Stimulated activated CD4-positive, alpha-beta T cell treated with anti-CD3 and anti-CD28 coated beads, Interleukin-2, amount 100 ng/mL, for 4 hours (primary cell): ENCODE measurements around the gene CSRNP2.
"Not testable (repeated sequence)": the region's sequence is repeated elsewhere in the genome, so short reads cannot be mapped to it uniquely, and the experiment has no call there.

Source experiments
- DNase-seq: peaks from one replicate; pipeline ENCODE4 v3.0.0-alpha.2; 2020; ENCODE audit warnings: low read depth

Gene CSRNP2

DNA sequence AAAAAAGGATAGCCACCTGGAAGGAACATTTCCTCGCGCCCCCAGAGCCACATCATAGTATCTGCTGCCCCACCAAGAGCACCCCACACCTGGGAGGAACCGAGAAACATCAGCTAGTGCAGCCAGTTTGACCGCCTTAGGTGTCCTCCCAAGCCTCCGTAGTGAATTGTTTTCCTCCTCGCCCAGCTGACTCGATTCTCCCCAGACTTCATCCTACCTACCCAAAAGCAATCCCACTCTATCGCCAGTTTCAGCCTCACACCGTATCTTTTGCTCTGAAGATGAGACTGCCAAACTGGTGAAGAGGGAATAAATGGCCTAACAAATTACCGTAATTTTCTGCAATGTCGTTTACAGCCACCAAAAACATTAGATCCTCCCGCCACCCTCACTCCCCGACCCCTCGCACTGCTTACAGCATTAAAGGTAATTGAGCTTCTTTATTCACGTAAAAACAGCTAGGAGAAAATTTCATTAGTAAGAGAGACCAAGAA is 56.0 kb downstream of the CSRNP2 start:
- no peak for DNase-seq

DNA sequence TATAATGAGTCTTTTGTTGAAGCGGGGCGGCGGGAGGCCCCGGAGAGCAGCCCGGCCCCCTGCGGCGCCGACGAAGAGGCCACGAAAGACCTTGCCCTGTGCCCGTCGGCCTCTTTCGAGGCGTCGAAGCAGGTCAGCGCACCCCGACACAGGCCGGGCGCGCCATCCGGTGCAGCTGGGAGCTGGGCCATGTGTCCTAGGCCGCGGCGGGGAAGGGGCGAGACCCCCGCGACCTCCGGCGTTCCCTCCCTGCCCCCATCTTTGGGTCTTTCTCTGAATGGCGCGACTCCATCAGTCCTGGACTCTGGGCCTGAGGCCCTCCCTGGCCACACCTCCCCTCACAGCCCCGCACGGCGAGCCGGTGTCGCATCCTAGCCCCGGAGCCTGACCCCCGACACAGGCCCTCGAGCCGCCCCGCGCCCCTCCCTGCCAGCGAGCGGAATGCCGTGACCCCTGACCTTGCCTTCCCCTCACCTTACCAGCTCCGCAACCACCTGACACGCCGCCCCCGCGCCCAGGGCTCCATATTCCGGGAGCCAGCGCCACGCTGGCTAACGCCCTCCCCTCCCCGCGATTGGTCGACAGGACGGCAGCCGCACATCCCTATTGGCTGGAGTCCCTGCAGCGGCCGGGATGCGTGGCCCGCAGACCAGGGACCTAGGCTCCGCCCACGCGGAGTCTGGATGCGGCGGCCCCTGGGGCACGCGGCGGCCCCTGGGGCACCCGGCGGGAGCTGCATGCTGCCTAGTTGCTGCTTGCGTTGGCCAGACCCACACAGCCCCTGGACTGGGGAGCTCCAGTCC is 57.4 kb downstream of the CSRNP2 start, which contains the start of gene SLC11A2:
Gene SLC11A2, minus strand, starts transcription at position 549 of the 803 bp plus-strand sequence. CDS start 15,656 bp downstream, outside the sequence.
- peak; percentile 88 for DNase-seq

DNA sequence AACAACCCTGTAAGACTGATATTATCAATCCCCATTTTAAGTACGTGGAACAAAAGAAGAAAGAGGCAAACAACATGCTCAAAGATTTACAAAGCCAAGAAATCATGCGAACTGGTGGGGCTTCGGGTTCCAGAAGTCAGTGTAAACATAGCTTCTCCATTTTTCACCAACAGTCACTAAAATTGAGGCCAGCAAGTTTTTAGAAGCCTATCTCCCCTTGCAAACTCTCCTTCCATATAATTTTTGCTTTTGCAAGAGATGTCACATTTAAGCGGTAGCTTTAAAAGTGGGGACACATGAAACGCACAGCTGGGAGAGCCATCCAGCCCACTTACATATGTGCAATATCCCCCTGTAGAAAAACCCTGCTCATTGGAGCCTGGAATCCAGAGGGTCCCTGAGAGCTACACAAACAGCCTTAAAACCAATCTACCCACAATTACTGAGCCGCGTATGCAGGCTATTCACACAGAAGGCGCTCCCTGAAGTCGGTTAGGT is 58.0 kb downstream of the CSRNP2 start:
- no peak for DNase-seq

DNA sequence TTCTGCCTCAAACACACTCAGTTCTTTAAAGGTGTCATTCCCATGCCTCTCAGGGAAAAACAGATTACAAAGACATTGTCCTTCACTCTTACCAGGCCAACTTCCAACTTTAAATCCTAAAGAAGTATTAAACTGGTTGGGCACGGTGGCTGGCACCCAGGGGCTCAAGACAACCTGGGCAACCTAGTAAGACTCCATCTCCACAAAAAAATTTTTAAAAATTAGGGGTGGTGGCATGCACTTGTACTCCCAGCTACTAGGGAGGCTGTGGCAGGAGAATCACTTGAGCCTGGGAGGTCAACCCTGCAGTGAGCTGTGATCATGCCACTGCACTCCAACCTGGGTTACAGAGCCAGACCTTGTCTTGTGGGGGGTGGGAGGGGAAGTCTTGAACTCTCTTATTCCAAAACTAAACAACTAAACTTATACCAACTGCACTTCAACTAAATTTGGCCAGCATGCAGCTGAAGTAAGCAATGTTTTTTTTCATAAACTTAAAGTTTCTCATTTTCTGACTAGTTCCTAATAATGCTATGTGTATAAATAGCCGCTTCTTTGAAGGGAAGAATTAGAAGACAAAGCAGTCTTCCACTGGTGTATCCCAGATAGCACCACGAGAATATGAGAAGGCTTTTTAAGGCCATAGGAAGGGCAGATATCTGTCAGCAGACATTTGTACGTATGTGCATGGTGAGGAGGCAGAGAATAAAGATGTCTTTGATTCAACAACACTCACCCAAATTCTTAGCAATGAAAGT is 59.6 kb downstream of the CSRNP2 start:
- no peak for DNase-seq

DNA sequence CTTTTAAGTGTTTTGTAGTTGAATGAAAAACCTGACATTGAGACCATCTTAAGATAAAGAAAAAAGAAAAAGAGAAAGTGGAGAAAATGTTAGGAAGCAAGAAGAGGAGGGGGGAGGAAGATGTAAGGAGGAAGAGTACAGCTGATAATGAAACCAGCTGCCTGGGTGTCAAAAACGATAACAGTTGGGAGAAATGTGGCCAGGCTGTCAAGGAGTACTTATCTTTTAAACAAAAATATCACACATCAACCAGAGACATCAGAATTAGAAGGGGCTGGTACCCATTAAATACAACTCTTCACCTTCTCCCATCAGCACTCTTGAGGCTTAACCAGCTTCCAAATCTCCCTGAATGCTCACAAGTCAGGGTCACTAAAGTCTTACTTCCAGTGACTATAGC is 61.7 kb downstream of the CSRNP2 start:
- no peak for DNase-seq

DNA sequence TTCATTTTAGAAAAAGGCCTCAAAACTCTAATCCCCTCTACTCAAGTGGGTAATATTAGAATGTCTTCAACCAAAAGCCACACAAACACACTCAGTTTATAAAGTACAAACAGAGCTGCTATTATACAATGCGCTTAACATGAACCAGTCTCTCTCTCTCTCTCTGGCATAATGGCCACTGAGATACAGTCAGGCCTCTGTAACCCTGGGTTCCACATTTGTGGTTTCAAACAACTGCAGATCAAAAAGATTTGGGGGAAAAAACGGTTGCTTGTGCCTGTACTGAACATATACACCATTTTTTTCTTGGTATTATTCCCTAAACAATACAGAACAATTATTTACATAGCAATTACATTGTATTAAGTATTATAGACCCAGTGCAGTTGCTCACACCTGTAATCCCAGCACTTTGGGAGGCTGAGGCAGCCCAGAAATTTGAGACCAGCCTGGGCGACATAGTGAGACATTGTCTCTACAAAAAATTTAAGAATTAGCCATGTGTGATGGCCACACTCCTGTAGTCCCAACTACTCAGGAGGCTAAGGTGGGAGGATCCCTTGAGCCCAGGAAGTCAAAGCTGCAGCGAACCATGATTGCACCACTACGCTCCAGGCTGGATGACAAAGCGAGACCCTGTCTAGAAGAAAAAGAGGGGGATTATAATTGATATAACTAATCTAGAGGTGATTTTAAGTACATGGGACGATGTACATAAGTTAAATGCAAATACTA is 62.8 kb downstream of the CSRNP2 start:
- no peak for DNase-seq

DNA sequence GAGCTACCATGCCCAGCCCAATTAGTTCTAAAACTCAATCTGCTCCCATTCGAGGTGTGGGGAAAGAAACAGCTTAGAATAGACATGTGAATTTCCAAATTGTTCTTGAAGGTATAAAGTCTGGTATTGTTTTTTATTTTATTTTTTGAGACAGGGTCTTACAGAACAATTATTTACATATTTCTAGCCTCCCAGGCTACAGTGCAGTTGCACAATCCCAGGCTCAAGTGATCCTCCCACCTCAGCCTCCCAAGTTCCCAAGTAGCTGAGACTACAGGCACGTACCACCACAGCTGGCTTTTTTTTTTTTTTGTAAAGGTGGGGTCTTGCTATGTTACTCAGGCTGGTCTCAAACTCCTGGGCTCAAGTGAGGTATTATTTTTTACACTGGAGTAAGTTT is 63.5 kb downstream of the CSRNP2 start:
- DNase-seq, result no peak

DNA sequence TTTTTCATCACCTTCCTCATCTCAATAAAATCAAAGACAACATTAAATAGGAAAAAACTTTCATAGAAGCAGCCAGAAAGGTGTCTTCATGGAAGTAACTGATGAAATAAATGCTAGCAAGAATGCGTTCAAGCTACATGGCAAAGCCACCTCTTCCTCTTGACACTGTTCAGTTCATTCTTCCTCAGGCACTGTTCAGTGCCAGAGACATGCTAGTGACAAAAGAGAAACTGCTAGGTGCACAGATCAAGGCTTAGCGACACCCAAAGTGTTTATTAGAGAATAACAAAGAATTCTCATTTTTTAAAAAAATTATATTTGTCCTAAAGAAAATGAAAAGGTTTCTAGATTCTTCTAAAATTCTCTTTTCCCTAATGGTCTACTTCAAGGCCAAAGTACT is 64.4 kb downstream of the CSRNP2 start:
- no peak for DNase-seq

DNA sequence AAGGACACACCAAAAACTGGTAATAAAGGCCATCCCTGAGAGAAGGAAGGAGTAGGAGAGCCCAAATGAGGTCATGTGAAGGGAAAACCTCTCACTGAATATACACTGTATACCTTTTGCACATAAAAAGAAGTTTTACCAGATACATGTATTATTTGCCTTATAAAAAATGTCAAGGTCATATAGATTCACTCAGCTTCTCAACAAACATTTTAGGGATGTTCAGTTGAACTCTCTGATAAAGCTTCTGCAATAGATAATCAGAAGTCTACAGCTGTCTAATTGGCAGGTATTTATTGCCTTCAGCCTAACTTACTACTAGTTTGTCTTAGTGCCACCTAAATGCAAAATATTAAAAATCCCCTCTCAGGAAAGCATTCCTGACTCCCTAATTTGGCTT is 65.9 kb downstream of the CSRNP2 start:
- DNase-seq, result no peak

DNA sequence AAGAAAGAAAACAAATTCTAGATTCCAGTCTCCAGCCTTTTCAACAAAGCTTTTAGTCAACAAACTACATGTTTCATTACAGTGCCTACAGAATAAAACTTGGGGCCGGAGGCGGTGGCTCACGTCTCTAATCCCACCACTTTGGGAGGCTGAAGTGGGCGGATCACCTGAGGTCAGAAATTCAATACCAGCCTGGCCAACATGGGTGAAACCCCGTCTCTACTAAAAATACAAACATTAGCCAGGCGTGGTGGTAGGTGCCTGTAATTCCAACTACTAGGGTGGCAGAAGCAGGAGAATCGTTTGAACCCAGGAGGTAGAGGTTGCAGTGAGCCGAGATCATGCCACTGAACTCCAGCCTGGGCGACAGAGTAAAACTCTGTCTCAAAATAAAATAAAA is 68.9 kb downstream of the CSRNP2 start:
- not testable (repeated sequence) for DNase-seq

DNA sequence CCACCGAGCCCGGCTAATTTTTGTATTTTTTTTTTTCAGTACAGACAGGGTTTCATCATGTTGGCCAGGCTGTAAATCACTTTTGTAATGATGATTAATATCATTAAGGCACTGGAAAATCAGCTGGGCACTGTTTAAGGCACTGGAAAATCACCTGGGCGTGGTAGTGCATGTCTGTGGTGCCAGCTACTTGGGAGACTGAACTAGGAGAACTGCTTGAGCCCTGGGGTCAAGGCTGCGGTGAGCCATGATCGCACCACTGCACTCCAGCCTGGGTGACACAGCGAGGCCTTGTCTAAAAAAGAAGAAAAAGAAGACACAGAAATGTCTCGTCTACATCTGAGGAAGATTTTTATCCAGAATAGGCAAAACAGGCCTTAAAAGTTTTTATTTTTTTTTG is 70.0 kb downstream of the CSRNP2 start:
- no peak for DNase-seq

DNA sequence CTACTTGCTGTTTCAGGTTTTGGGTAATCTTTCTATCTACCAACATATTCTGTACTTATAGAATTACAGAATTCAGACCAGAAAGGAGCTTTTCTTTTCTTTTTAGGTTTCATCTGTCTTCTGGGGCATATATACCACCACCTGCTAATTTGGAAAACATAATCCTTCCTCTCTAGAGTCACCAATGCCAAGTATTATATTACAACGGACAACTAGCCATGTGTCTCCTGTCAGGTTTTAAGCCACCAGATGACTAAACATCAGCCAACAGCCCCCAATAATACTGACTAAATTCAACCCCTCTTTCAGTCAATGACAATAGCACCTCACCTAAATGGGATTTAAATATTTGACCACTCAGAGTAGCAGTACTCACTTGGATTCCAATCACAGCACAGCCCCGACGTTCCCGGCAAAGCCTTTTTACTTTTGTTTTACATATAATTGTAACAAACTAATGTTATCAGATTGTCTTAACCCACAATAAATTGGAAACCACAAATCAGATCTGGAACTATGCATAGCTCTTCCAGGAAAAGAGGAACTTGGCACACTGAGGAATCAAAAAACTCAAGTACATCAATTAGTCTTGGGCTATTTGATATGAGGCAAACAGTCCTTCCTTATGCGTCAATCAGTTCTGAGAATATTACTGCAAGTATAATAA is 70.7 kb downstream of the CSRNP2 start:
- no peak for DNase-seq

DNA sequence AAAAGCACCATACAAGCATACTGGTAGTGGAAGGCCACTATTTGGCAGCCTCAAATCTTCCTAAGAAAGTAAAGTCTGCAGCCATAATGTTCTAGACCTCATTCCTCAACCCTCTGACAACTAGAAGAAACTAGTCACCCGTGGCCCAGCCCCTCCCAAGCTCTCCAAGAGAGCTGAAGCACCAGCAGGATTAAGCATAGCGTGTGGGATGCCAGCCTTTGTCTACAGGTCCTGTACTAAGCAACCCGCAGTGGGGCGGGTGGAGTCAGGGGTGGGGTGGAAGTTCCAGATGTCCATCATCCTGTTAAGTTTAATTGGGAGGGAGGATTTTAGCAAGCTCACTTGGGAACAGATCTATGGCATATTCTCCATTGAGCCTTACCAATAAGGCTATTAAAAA is 71.4 kb downstream of the CSRNP2 start:
- DNase-seq, result no peak
